NCI-H2029 (cell line): ENCODE data around the gene FARP1.

ENCODE experiments used
- DNase-seq: peaks from one replicate; lab custom pipeline; 2025; lab: John Stamatoyannopoulos, UW

Gene FARP1

GRCh38 chr13:98310485-98311199, 167.7 kb downstream of the FARP1 start:
- DNase-seq: no peak

- no peak for DNase-seq
Observed at GRCh38 chr13:98311200-98311548, 168.3 kb downstream of the FARP1 start.

DNA sequence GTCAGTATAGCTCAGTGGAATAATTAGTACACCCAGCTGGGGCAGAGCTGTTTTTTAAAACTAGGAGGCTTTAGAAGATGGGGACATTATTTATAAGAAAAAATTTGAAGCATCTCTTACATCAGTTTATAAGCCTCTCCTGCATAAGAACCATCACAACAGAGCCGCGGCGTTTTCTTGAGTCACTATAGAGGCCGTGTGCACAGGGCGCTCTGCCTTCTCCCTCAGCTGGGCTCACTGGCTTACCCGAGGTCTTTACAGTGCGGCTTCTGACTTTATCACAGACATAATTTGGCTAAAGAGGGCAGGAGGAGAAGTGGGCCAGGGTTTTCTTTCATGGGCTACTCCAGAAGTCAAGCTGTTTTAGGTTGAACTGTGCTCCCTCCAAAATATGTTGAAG, 169.7 kb downstream of the FARP1 start:
- no peak for DNase-seq

- DNase-seq: no peak
Observed at GRCh38 chr13:98313023-98313921, 170.4 kb downstream of the FARP1 start.

- DNase-seq: no peak
Observed at GRCh38 chr13:98313922-98314292, 171.0 kb downstream of the FARP1 start.

DNA sequence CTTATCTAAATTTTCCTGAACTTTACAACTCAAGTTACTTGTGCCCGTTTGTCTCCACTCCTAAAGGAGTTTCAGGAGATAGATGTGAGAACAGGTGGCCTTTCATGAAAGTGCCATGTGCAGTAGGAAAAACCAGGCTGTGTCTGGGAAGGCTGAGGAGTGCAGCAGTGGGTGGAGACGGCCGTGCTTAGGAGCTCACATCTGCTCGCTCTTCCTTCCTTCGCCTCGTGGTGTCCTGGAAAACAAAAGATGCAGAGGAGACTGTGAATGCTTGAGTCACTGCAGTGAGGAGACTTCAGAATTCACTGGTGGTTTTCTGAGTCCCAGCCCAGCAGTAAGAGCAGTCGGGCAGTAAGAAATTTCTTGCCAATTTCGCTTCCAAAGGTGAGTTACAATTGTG, 172.6 kb downstream of the FARP1 start:
- DNase-seq: no peak

- DNase-seq: peak; percentile 24
Observed at GRCh38 chr13:98315902-98316301, 173.0 kb downstream of the FARP1 start.

DNA sequence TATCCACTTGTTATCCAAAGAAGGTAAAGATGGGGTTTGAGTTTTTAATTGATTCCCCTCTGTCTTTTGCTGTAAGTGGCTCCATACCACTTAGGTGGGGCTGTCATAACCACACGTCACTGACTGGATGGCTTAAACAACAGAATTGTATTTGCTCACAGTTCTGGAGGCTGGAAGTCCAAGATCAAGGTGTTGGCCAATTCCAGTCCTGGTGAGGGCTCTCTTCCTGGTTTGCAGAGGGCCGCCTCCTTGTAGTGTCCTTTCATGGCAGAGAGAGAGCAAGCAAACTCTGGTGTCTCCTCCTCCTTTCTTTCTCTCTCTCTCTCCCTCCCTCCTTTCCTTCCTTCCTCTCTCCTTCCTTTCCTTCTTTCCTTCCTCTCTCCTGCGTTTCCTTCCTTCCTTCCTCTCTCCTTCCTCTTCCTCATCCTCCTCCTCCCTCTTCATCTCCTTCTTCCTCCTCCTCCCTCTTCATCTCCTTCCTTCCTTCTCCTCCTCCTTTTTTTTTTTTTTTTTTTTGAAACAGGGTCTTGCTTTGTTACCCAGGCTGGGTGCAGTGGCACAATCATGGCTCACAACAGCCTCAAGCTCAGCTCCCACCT, 174.8 kb downstream of the FARP1 start:
- no peak for DNase-seq

GRCh38 chr13:98318263-98318878, 175.5 kb downstream of the FARP1 start:
- DNase-seq: no peak

DNA sequence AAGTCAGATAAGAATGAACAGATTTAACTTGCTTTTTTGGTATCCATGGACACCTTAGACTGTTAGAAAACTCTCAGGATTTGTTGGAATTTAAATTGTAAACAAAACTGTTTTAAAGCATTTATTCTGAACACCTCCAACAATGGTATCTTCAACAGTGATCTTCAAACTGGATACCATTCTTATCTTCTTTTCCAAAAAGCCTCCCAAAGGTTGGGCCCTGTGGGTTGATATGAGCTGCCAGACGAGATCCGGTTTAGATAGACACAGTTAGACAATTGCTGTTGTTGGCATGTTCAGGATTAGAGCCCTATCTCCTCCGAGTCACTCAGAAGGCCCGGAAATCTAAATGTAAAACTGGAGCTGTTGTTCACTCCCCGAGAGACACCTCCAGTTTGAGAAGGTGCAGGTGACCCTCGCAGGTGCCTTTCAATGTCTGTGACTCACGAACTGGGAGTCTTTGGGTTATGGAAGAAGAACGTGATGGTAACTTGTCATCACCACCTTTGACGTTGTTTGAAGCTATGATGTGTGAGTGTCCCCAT, 177.7 kb downstream of the FARP1 start:
- DNase-seq: no peak

DNA sequence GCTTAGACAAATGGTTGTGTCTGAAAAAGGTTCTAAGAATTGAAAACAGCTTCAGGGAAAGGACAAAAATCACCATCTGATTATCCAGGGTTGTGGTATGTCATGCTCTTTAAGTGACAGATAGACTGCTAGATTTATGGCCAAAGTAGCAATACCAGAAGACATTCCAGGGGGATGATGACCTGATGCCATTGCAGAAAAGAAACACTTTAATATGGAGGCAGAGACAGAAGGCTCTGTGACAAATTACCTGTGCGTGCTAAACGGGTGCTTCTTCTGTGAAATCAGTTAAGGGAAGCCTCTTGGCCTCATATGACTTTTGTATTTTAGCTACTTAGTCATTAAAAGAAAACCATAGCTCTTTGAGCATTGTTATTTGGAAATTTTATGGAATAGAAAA, 178.5 kb downstream of the FARP1 start:
- no peak for DNase-seq

GRCh38 chr13:98322091-98322718, 179.3 kb downstream of the FARP1 start:
- no peak for DNase-seq

- DNase-seq: no peak
Observed at GRCh38 chr13:98324105-98324504, 181.2 kb downstream of the FARP1 start.

- DNase-seq: no peak
Observed at GRCh38 chr13:98325724-98326123, 182.8 kb downstream of the FARP1 start.

GRCh38 chr13:98326291-98326690, 183.4 kb downstream of the FARP1 start:
- DNase-seq: no peak

GRCh38 chr13:98327371-98328270, 184.7 kb downstream of the FARP1 start:
- no peak for DNase-seq

DNA sequence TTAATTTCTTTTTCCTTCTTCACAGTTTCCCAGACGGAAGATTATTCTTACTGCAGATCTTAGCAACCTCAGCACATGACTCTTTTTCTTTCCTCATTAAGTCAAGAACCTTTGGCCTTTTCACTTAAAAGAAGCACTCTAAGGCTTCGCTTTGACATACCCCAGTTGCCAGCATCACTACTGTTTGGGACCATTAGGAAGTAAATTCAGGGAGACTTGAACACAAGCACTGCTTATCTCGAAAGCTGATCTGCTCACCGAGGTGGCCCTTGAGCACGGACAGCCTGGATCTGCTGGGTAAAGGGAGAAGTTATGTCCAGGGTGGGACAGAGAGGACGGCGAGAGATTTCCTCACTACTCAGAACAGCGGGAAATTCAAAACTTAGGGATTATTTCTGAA, 185.6 kb downstream of the FARP1 start:
- no peak for DNase-seq

DNA sequence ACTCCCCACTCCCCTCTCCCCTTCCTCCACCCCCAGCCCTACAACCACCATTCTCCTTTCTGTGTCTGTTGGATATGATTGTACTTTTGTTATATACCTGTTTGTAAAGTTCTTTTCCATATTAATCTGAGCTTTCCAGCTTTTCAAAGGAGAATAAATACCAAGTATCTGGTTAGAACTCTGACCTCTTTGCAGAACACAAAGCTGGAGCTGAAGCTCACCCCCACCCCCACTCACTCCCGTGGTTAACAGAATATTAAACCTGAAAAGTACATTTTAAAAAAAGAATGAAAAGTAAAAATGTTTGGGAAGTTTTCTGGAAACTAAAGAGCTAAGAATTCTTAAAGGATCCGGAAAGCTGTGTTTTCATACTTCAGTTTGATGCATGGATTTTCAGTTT, 189.3 kb downstream of the FARP1 start:
- DNase-seq: no peak

DNA sequence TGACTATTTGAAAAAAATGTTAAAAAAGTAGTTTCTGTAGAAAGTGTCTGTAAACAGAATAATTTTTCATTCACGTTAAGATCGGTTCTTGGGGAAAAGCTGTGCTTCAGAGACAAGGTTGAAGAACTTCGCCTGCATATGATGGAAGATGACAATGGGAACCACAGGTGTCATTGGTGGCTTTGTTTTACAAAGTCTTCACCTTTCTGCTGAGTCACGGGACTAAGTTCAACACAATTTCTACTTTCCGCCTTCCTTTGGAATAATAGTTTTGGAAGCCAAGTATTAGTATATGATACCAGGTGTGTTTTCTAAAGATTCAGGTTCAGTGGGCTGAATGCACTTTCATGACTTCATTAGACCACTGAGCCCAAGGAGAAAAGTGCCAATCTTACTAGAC, 189.8 kb downstream of the FARP1 start:
- no peak for DNase-seq

DNA sequence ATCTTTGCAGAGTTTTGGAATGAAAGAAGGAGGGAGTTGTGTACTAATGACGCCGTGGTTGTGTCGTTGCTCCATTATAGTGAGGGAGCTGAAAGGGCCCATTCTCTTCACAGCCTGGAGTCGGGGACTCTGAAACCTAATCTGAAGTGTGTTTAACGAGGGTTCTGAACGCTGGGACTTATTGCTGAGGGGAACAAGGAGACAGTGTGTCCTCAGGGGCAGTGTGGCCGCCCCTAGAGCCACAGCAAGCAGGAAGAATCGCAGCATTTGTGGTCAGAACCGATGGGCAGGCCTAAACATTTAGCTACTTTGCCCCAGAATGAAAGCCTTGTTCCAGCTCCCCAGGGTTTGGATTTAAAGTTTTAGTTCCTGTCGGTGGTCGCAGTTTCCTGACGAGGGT, 190.6 kb downstream of the FARP1 start:
- no peak for DNase-seq
